Ovary (tissue), 3 donors: ENCODE measurements around the gene ZNF440.
A peak's percentile ranks its signal among the peaks of the same experiment; 100 is the strongest.

Source experiments
- POLR2A ChIP-seq: fragments of 450-650 bp; IDR thresholded peaks from one replicate; pipeline ENCODE4 v1.6.1; 2017; ENCODE audit warnings: antibody characterized with exemption, mild to moderate bottlenecking, moderate library complexity
- TF ChIP-seq, protein P1 (sequence below), 3 donors: fragments of 450-650 bp in 2 of 3; fragments of 200-600 bp in 1 of 3; IDR thresholded peaks; one replicate each; pipeline versions ENCODE4 v1.5.1 to v1.8.0; 2016 to 2022; ENCODE audit warnings: antibody characterized with exemption in 3 of 3, mild to moderate bottlenecking in 1 of 3
- donor health status: DM: no; HTN: no; CAD: no.

DNA sequence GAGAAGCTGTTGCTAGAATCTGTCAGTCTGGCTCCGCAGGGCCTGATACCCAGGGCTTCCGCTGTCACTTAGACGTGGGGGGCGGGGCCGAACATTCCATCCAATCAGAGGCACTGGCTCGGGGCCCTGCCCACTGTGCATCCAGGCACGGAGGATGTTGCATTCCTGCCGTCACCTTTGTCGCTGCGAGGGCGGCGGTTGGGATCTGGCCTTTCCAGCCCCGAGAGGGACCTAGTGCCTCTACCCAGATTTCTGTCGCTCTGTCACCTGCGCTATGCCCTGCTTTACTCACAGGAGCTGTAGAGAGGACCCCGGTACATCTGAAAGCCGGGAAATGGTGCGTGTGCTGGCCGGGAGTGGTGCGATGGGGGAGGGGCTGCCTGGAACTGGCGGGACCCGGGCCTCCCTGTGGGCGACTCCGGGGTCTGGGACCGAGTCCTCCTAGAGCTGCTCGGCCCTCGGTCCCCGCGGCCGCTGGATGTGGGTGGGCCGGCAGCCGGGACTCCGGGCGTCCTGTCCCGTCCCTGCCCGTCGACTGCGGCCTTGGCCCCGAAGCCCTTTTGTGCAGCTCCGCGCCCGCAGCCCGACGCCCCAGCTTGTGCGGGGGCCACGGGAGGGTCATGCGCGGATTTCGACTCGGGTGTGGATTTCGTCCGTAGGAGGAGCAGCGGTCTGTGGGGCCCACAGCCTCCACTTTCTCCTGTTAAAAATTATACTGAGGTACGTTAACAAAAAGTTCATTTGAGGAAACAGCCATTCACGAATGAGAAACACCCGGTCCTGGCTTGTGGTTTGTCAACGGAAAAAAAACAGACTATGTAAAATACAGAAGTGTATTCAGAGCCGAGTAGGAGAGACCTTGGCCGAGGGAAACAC is 34.8 kb downstream of the ZNF440 start, which contains the start of gene ZNF439:
- peak; percentile 62 for TF ChIP-seq POLR2A
- TF ChIP-seq, protein P1, sequence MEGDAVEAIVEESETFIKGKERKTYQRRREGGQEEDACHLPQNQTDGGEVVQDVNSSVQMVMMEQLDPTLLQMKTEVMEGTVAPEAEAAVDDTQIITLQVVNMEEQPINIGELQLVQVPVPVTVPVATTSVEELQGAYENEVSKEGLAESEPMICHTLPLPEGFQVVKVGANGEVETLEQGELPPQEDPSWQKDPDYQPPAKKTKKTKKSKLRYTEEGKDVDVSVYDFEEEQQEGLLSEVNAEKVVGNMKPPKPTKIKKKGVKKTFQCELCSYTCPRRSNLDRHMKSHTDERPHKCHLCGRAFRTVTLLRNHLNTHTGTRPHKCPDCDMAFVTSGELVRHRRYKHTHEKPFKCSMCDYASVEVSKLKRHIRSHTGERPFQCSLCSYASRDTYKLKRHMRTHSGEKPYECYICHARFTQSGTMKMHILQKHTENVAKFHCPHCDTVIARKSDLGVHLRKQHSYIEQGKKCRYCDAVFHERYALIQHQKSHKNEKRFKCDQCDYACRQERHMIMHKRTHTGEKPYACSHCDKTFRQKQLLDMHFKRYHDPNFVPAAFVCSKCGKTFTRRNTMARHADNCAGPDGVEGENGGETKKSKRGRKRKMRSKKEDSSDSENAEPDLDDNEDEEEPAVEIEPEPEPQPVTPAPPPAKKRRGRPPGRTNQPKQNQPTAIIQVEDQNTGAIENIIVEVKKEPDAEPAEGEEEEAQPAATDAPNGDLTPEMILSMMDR (IDR thresholded peaks at IDR 0.05): no peak
